H1 (cell line): ENCODE results near the gene FHIP2A. TPM values are rescaled to one million over a fixed set of nuclear protein-coding genes. Genes with fewer than 3 reads are reported as not detected.

Experiments used
- CTCF ChIA-PET: fragments of 300-600 bp; sonication (Branson Sonifier 250); formaldehyde crosslinking; loops from one replicate; lab custom pipeline; 2021; ENCODE audit not compliant: partially characterized antibody; lab: Charles Lee
- POLR2A ChIA-PET: fragments of 300-600 bp; sonication (Branson Sonifier 250); formaldehyde crosslinking; loops from one replicate; lab custom pipeline; 2021; ENCODE audit warnings: inconsistent platforms; ENCODE audit not compliant: partially characterized antibody; lab: Charles Lee
- DNase-seq, 2 experiments: peaks; one replicate each; pipeline versions ENCODE4 v3.0.0 to v3.0.0-alpha.2; 2010 to 2022; ENCODE audit warnings: low spot score in 2 of 2, low read depth in 1 of 2, mixed read lengths in 1 of 2
- FAIRE-seq: peaks from 2 replicates; lab custom pipeline; 2011; peaks lifted over from hg19 to GRCh38; lab: Jason Lieb, UNC
- H2AFZ ChIP-seq: 2 replicates; pipeline ENCODE4 v1.8.1; 2012; ENCODE audit warnings: low read length, inconsistent platforms
- H2AK5ac ChIP-seq: 2 replicates; pipeline ENCODE4 v1.6.1; 2013; ENCODE audit warnings: low read depth, low read length
- H2BK120ac ChIP-seq: replicated peaks from 2 replicates; pipeline ENCODE3; 2013; ENCODE audit warnings: low read depth, low read length, inconsistent platforms
- H2BK12ac ChIP-seq: 2 replicates; pipeline ENCODE4 v1.6.1; 2013; ENCODE audit warnings: low read depth, low read length
- H2BK15ac ChIP-seq: 2 replicates; pipeline ENCODE4 v1.6.1; 2013; ENCODE audit warnings: low read length
- H2BK20ac ChIP-seq: 2 replicates; pipeline ENCODE4 v1.6.1; 2013; ENCODE audit warnings: low read length
- H2BK5ac ChIP-seq: 2 replicates; pipeline ENCODE4 v1.6.1; 2013; ENCODE audit warnings: low read depth, low read length
- H3K14ac ChIP-seq: 2 replicates; pipeline ENCODE4 v1.6.1; 2013; ENCODE audit warnings: inconsistent platforms; ENCODE audit not compliant: insufficient read length
- H3K18ac ChIP-seq: 2 replicates; pipeline ENCODE4 v1.6.1; 2013; ENCODE audit warnings: low read length; ENCODE audit errors: extremely low read depth
- H3K23ac ChIP-seq: 2 replicates; pipeline ENCODE4 v1.6.1; 2013; ENCODE audit warnings: inconsistent platforms; ENCODE audit not compliant: insufficient read length
- H3K23me2 ChIP-seq: 2 replicates; pipeline ENCODE4 v1.6.1; 2013; ENCODE audit warnings: low read depth, low read length
- H3K27ac ChIP-seq: 2 replicates; pipeline ENCODE4 v1.6.1; 2011; ENCODE audit warnings: low read depth, low read length, inconsistent platforms
- H3K27me3 ChIP-seq, 4 experiments: replicated peaks in 1 of 4; 1 replicate in 1 of 4; 2 replicates in 3 of 4; pipeline versions ENCODE4 v1.6.1 to v1.8.1; 2011 to 2013; ENCODE audit warnings: low read length in 3 of 4, mild to moderate bottlenecking in 3 of 4, inconsistent platforms in 2 of 4, mixed read lengths in 2 of 4, moderate library complexity in 1 of 4; ENCODE audit not compliant: control insufficient read depth in 3 of 4, insufficient read depth in 3 of 4; ENCODE audit errors: extremely low read depth in 1 of 4
- H3K36me3 ChIP-seq, 4 experiments: 2 replicates each; pipeline versions ENCODE4 v1.6.1 to v1.8.1; 2011 to 2013; ENCODE audit warnings: mild to moderate bottlenecking in 4 of 4, low read length in 3 of 4, moderate library complexity in 2 of 4, control low read depth in 1 of 4, inconsistent platforms in 1 of 4; ENCODE audit not compliant: insufficient read depth in 4 of 4, control insufficient read depth in 2 of 4
- H3K4ac ChIP-seq: replicated peaks from 2 replicates; pipeline ENCODE3; 2013; ENCODE audit warnings: low read length, low read depth, mixed read lengths, inconsistent platforms; ENCODE audit not compliant: insufficient read length
- H3K4me1 ChIP-seq, 4 experiments: replicated peaks in 1 of 4; 1 replicate in 1 of 4; 2 replicates in 3 of 4; pipeline versions ENCODE4 v1.6.1 to v1.8.1; 2011 to 2013; ENCODE audit warnings: low read length in 3 of 4, inconsistent platforms in 2 of 4, mixed read lengths in 1 of 4; ENCODE audit not compliant: insufficient read depth in 4 of 4, control insufficient read depth in 3 of 4
- H3K4me2 ChIP-seq, 2 experiments: 2 replicates each; pipeline versions ENCODE4 v1.6.1 to v1.8.1; 2011 to 2013; ENCODE audit warnings: low read depth in 2 of 2, low read length in 2 of 2, control low read depth in 1 of 2, inconsistent platforms in 1 of 2, mild to moderate bottlenecking in 1 of 2; ENCODE audit not compliant: insufficient read depth in 1 of 2
- H3K4me3 ChIP-seq, 4 experiments: fragments of 200-600, 300-600 bp in 1 of 4; sonication (generic), shearing (Covaris generic), sonication (Bioruptor Twin) in 1 of 4; 2 replicates each; pipeline versions ENCODE4 v1.5.1 to v1.8.1; 2011 to 2016; ENCODE audit warnings: low read length in 4 of 4, low read depth in 3 of 4, control low read depth in 2 of 4, inconsistent platforms in 2 of 4, mild to moderate bottlenecking in 2 of 4, mixed read lengths in 1 of 4, moderate library complexity in 1 of 4; ENCODE audit not compliant: insufficient read depth in 2 of 4; ENCODE audit errors: extremely low read depth in 1 of 4
- H3K56ac ChIP-seq: replicated peaks from 2 replicates; pipeline ENCODE3; 2013; ENCODE audit warnings: low read depth, mild to moderate bottlenecking, mixed read lengths, low read length, inconsistent platforms; ENCODE audit not compliant: insufficient read length
- H3K79me1 ChIP-seq: 2 replicates; pipeline ENCODE4 v1.6.1; 2013; ENCODE audit warnings: low read depth, low read length, control low read depth
- H3K79me2 ChIP-seq, 2 experiments: 2 replicates each; pipeline versions ENCODE4 v1.6.1 to v1.8.1; 2012 to 2013; ENCODE audit warnings: low read length in 2 of 2, mild to moderate bottlenecking in 2 of 2, inconsistent platforms in 1 of 2; ENCODE audit not compliant: insufficient read depth in 2 of 2, control insufficient read depth in 1 of 2
- H3K9ac ChIP-seq, 4 experiments: replicated peaks in 1 of 4; 1 replicate in 1 of 4; 2 replicates in 3 of 4; pipeline versions ENCODE4 v1.6.1 to v1.8.1; 2011 to 2013; ENCODE audit warnings: low read depth in 3 of 4, low read length in 3 of 4, control low read depth in 2 of 4, mild to moderate bottlenecking in 2 of 4, moderate library complexity in 2 of 4, inconsistent platforms in 1 of 4; ENCODE audit errors: extremely low read depth in 1 of 4
- H3K9me3 ChIP-seq, 2 experiments: 2 replicates each; pipeline versions ENCODE4 v1.6.1 to v1.8.1; 2012 to 2013; ENCODE audit warnings: mild to moderate bottlenecking in 2 of 2, moderate library complexity in 2 of 2, control low read depth in 1 of 2, inconsistent platforms in 1 of 2, low read depth in 1 of 2, low read length in 1 of 2, mixed read lengths in 1 of 2; ENCODE audit not compliant: insufficient read depth in 2 of 2
- H4K20me1 ChIP-seq, 2 experiments: replicated peaks in 1 of 2; 2 replicates each; pipeline versions ENCODE3 to v1.8.1; 2011 to 2013; ENCODE audit warnings: inconsistent platforms in 2 of 2, low read length in 2 of 2, mild to moderate bottlenecking in 1 of 2; ENCODE audit not compliant: insufficient read depth in 2 of 2, control insufficient read depth in 1 of 2
- H4K5ac ChIP-seq: 2 replicates; pipeline ENCODE4 v1.6.1; 2013; ENCODE audit warnings: low read length, low read depth, mixed read lengths, inconsistent platforms; ENCODE audit not compliant: insufficient read length
- H4K8ac ChIP-seq: 2 replicates; pipeline ENCODE4 v1.8.0; 2013; ENCODE audit warnings: mild to moderate bottlenecking, moderate library complexity, low read length, inconsistent platforms; ENCODE audit not compliant: insufficient read depth; ENCODE audit errors: extremely low read depth
- H4K91ac ChIP-seq: replicated peaks from 2 replicates; pipeline ENCODE3; 2013; ENCODE audit warnings: low read length, mixed read lengths, inconsistent platforms; ENCODE audit not compliant: insufficient read length
- ASH2L ChIP-seq: fragments of 200-600, 300-600 bp; sonication (generic); IDR thresholded peaks from one replicate; pipeline ENCODE4 v1.7.1; 2017; ENCODE audit warnings: low read length
- CTBP2 ChIP-seq: IDR thresholded peaks from 2 replicates; pipeline ENCODE4 v1.7.0; 2011; ENCODE audit warnings: borderline replicate concordance, mild to moderate bottlenecking, moderate library complexity, mixed read lengths, low read length; ENCODE audit not compliant: insufficient read depth, insufficient read length
- JUND ChIP-seq: IDR thresholded peaks from 2 replicates; pipeline ENCODE4 v1.6.1; 2011; ENCODE audit warnings: mild to moderate bottlenecking, improper control_type of control experiment, low read length
- RAD21 ChIP-seq, 2 experiments: IDR thresholded peaks in 1 of 2; conservative IDR thresholded peaks in 1 of 2; 2 replicates each; pipeline ENCODE4 v1.6.1; 2011; ENCODE audit warnings: low read depth in 2 of 2, low read length in 2 of 2, improper control_type of control experiment in 1 of 2, inconsistent platforms in 1 of 2, mild to moderate bottlenecking in 1 of 2, moderate library complexity in 1 of 2
- RXRA ChIP-seq: IDR thresholded peaks from 2 replicates; pipeline ENCODE4 v1.6.1; 2011; ENCODE audit warnings: low read depth, mild to moderate bottlenecking, low read length, moderate library complexity; ENCODE audit not compliant: insufficient read depth
- SIN3A ChIP-seq, 2 experiments: IDR thresholded peaks in 1 of 2; conservative IDR thresholded peaks in 1 of 2; 2 replicates each; pipeline ENCODE4 v1.6.1; 2011 to 2012; ENCODE audit warnings: low read length in 2 of 2, improper control_type of control experiment in 1 of 2, low read depth in 1 of 2, mild to moderate bottlenecking in 1 of 2
- SP1 ChIP-seq: IDR thresholded peaks from 2 replicates; pipeline ENCODE4 v1.6.1; 2011; ENCODE audit warnings: low read depth, low read length
- SRF ChIP-seq: IDR thresholded peaks from 2 replicates; pipeline ENCODE4 v1.6.1; 2011; ENCODE audit warnings: mild to moderate bottlenecking, low read depth, low read length, moderate library complexity
- USF2 ChIP-seq: IDR thresholded peaks from 2 replicates; pipeline ENCODE4 v1.6.1; 2011; ENCODE audit warnings: low read length, improper control_type of control experiment
- WGBS, 2 experiments: shearing (Covaris generic) in 1 of 2; methylation state at CpG; one replicate each; pipeline versions ENCODE4 v1.1.6 to v1.1.7; 2013 to 2015; ENCODE audit warnings: low lambda C conversion rate in 2 of 2, mixed read lengths in 2 of 2, inconsistent platforms in 1 of 2, low coverage in 1 of 2, missing lambda C conversion rate in 1 of 2; ENCODE audit not compliant: insufficient replicate concordance in 2 of 2, insufficient coverage in 1 of 2, insufficient read length in 1 of 2; ENCODE audit errors: extremely low coverage in 1 of 2, missing lambda C conversion rate in 1 of 2; 5-methylcytosine and 5-hydroxymethylcytosine counted together
- polyA plus RNA-seq, 7 experiments: library from polyadenylated mRNA; depleted of rRNA in 3 of 7; stranded (reverse) in 5 of 7; unstranded in 2 of 7; fragments of >200 nt in 5 of 7; fragments of 200-250 nt in 2 of 7; gene quantifications; 1 replicate in 5 of 7; 2 replicates in 1 of 7; 4 replicates in 1 of 7; pipeline versions ENCODE4 v1.2.1 to v1.2.3, GENCODE V29; 2011 to 2013; ENCODE audit warnings: missing spikeins in 2 of 7, mixed read lengths in 2 of 7
- total RNA-seq: library from RNA; stranded (reverse); fragmentation: NEBNext Ultra II Directional; extraction: Animal tissue kit (Norgen Biotek cat#: 25700); gene quantifications from 2 replicates; pipeline ENCODE4 v1.2.1, GENCODE V29; 2021

Gene FHIP2A
- total and polyA plus RNA-seq, 2 of the 8 experiments (the other 6 are each of a cell fraction or from before 2014, with no cell fraction given) = 4.5 to 15.0 TPM

GRCh38 chr10:114772496-114773196 lies 48.9 kb upstream of the FHIP2A start:
- H4K5ac ChIP-seq = no peak overlapping the region
- H3K4me1 ChIP-seq = no peaks in the 10 kb centered on the region
- CTCF ChIA-PET = interaction anchor here (0.6 to 1.5 kb wide), 5 partner anchors 11 to 494 kb away, joined by 3 read pairs; no protein-coding TSS in a partner anchor
- H2AK5ac ChIP-seq = no peak overlapping the region
- no peaks in the 10 kb centered on the region for H3K79me1 ChIP-seq
- no peaks in the 10 kb centered on the region for H3K79me2 ChIP-seq
- POLR2A ChIA-PET = no interaction called here
- H3K23ac ChIP-seq = no peak overlapping the region
- no peak overlapping the region for H3K27ac ChIP-seq
- no peak overlapping the region for H2BK5ac ChIP-seq
- no peak overlapping the region for H2BK15ac ChIP-seq
- no peak overlapping the region for H2AFZ ChIP-seq
- no peak overlapping the region for H3K9ac ChIP-seq
- H3K36me3 ChIP-seq = no peaks in the 10 kb centered on the region
- FAIRE-seq (no peak), DNase-seq (no peak)
- H2BK120ac ChIP-seq = no peak overlapping the region
- H3K56ac ChIP-seq = no peak overlapping the region
- WGBS, 2 experiments = 93% methylated on average over 1 of the region's 1 CpG; no CpG with 5 or more reads in 1 of the 2 experiments
- H3K9me3 ChIP-seq = no peaks in the 10 kb centered on the region
- H3K23me2 ChIP-seq = peaks cover 2% of the 10 kb centered on the region; the same call in 1 of the 2 replicates
- no peak overlapping the region for H4K91ac ChIP-seq
- H3K4me3 ChIP-seq = no peak overlapping the region
- H3K14ac ChIP-seq = no peak overlapping the region
- H4K8ac ChIP-seq = no peak overlapping the region
- H3K4me2 ChIP-seq = no peak overlapping the region
- no peak overlapping the region for H2BK12ac ChIP-seq
- peaks cover 0 to 8% (median 3%) of the 10 kb centered on the region in 4 experiments; a peak in 4 of 7 replicates for H3K27me3 ChIP-seq
- no peaks in the 10 kb centered on the region for H4K20me1 ChIP-seq
- H3K4ac ChIP-seq = no peak overlapping the region
- no peak overlapping the region for H3K18ac ChIP-seq
- no peak overlapping the region for H2BK20ac ChIP-seq
- TF ChIP-seq SP1 (no peak), ASH2L (no peak), RAD21 (IDR thresholded peaks at IDR 0.05 in 1 of 2, conservative IDR thresholded peaks at IDR 0.05 in 1 of 2; ENCODE audit: low read depth in 2 of 2, low read length in 2 of 2) (no peak), USF2 (no peak), RXRA (no peak), CTBP2 (no peak), JUND (no peak), SRF (no peak), SIN3A (conservative IDR thresholded peaks at IDR 0.05 in 1 of 2, IDR thresholded peaks at IDR 0.05 in 1 of 2; ENCODE audit: low read depth in 1 of 2, low read length in 2 of 2) (no peak)
